ENCODE data around the gene PHACTR2. TPM values are rescaled to one million over a fixed set of nuclear protein-coding genes. Genes with fewer than 3 reads are reported as not detected.
"Not testable (repeated sequence)": the region's sequence is repeated elsewhere in the genome, so short reads cannot be mapped to it uniquely, and the experiment has no call there.

Gene PHACTR2
- total RNA-seq, 2 donors from 2014 or later, result 68.5 to 87.7 TPM

- no peak overlapping the region for H3K4me3 ChIP-seq
- no peaks in the 10 kb centered on the region for H3K9me3 ChIP-seq
- no peak for ATAC-seq (ENCODE audit: insufficient number of reproducible peaks, low FRiP score, low read depth)
- DNase-seq (ENCODE audit: low spot score), result no peak
- no peaks in the 10 kb centered on the region for H3K27me3 ChIP-seq (replicated peaks; ENCODE audit: insufficient read depth)
- peaks cover 4 to 10% of the 10 kb centered on the region in 2 donors for H3K4me1 ChIP-seq (ENCODE audit: control insufficient read depth in 1 of 2, low read depth in 2 of 2)
- no peaks in the 10 kb centered on the region for H3K36me3 ChIP-seq
- H3K27ac ChIP-seq, result no peak overlapping the region
- TF ChIP-seq CTCF (IDR thresholded peaks at IDR 0.05), result no peak
These were observed 24.9 kb upstream of the PHACTR2 start for GRCh38 chr6:143652841-143653331.

GRCh38 chr6:143655541-143655940 is 22.2 kb upstream of the PHACTR2 start:
- DNase-seq (ENCODE audit: low spot score) (no peak), ATAC-seq (ENCODE audit: insufficient number of reproducible peaks, low FRiP score, low read depth) (no peak)
- Histone ChIP-seq H3K36me3 (no peaks in the 10 kb centered on the region), H3K4me1 (ENCODE audit: control insufficient read depth in 1 of 2, low read depth in 2 of 2) (peaks cover 4 to 10% of the 10 kb centered on the region in 2 donors), H3K9me3 (no peaks in the 10 kb centered on the region), H3K4me3 (no peak overlapping the region), H3K27me3 (replicated peaks; ENCODE audit: insufficient read depth) (no peaks in the 10 kb centered on the region), H3K27ac (no peak overlapping the region)
- no peak for TF ChIP-seq CTCF (IDR thresholded peaks at IDR 0.05)

GRCh38 chr6:143656026-143656425 is 21.7 kb upstream of the PHACTR2 start:
- Histone ChIP-seq H3K36me3 (no peaks in the 10 kb centered on the region), H3K9me3 (no peaks in the 10 kb centered on the region), H3K27ac (no peak overlapping the region), H3K27me3 (replicated peaks; ENCODE audit: insufficient read depth) (no peaks in the 10 kb centered on the region), H3K4me1 (ENCODE audit: control insufficient read depth in 1 of 2, low read depth in 2 of 2) (peaks cover 4 to 10% of the 10 kb centered on the region in 2 donors), H3K4me3 (no peak overlapping the region)
- no peak for TF ChIP-seq CTCF (IDR thresholded peaks at IDR 0.05)
- ATAC-seq (ENCODE audit: insufficient number of reproducible peaks, low FRiP score, low read depth) (no peak), DNase-seq (ENCODE audit: low spot score) (no peak)

- ATAC-seq (ENCODE audit: insufficient number of reproducible peaks, low FRiP score, low read depth) (no peak), DNase-seq (ENCODE audit: low spot score) (no peak)
- H3K4me1 ChIP-seq (ENCODE audit: control insufficient read depth in 1 of 2, low read depth in 2 of 2), result peaks cover 1 to 6% of the 10 kb centered on the region in 2 donors
- no peak for TF ChIP-seq CTCF (IDR thresholded peaks at IDR 0.05)
- H3K27ac ChIP-seq, result no peak overlapping the region
- no peaks in the 10 kb centered on the region for H3K36me3 ChIP-seq
- no peak overlapping the region for H3K4me3 ChIP-seq
- H3K27me3 ChIP-seq (replicated peaks; ENCODE audit: insufficient read depth), result no peaks in the 10 kb centered on the region
- no peaks in the 10 kb centered on the region for H3K9me3 ChIP-seq
These were observed 20.0 kb upstream of the PHACTR2 start for GRCh38 chr6:143657809-143658208.

GRCh38 chr6:143660170-143660569 is 17.6 kb upstream of the PHACTR2 start:
- not testable (repeated sequence) for H3K27me3 ChIP-seq (replicated peaks; ENCODE audit: insufficient read depth); ATAC-seq (ENCODE audit: insufficient number of reproducible peaks, low FRiP score, low read depth); H3K36me3 ChIP-seq; H3K9me3 ChIP-seq; H3K27ac ChIP-seq; DNase-seq (ENCODE audit: low spot score); H3K4me3 ChIP-seq; H3K4me1 ChIP-seq (ENCODE audit: control insufficient read depth in 1 of 2, low read depth in 2 of 2)

- DNase-seq (ENCODE audit: low spot score), result no peak
- no peak for TF ChIP-seq CTCF (IDR thresholded peaks at IDR 0.05)
- H3K4me1 ChIP-seq (ENCODE audit: control insufficient read depth in 1 of 2, low read depth in 2 of 2), result no peaks in the 10 kb centered on the region
These were observed 13.6 kb upstream of the PHACTR2 start for GRCh38 chr6:143664171-143664570.

GRCh38 chr6:143666007-143666406 is 11.8 kb upstream of the PHACTR2 start:
- DNase-seq (ENCODE audit: low spot score); H3K27ac ChIP-seq; H3K27me3 ChIP-seq (replicated peaks; ENCODE audit: insufficient read depth); H3K4me3 ChIP-seq; ATAC-seq (ENCODE audit: insufficient number of reproducible peaks, low FRiP score, low read depth); H3K36me3 ChIP-seq; H3K4me1 ChIP-seq (ENCODE audit: control insufficient read depth in 1 of 2, low read depth in 2 of 2): not testable (repeated sequence)
- peaks cover 11% of the 10 kb centered on the region for H3K9me3 ChIP-seq

More at GRCh38 chr6:143664171-143664570, 13.6 kb upstream of the PHACTR2 start:
- Histone ChIP-seq H3K36me3 (no peaks in the 10 kb centered on the region), H3K9me3 (peaks cover 11% of the 10 kb centered on the region), H3K4me3 (no peak overlapping the region), H3K27me3 (replicated peaks; ENCODE audit: insufficient read depth) (no peaks in the 10 kb centered on the region), H3K27ac (no peak overlapping the region)
- ATAC-seq (ENCODE audit: insufficient number of reproducible peaks, low FRiP score, low read depth), result no peak

GRCh38 chr6:143669483-143669882 is 8.3 kb upstream of the PHACTR2 start:
- ATAC-seq (ENCODE audit: insufficient number of reproducible peaks, low FRiP score, low read depth); H3K4me3 ChIP-seq; H3K36me3 ChIP-seq; DNase-seq (ENCODE audit: low spot score); H3K27me3 ChIP-seq (replicated peaks; ENCODE audit: insufficient read depth); H3K27ac ChIP-seq: not testable (repeated sequence)
- Histone ChIP-seq H3K9me3 (peaks cover 11% of the 10 kb centered on the region), H3K4me1 (ENCODE audit: control insufficient read depth in 1 of 2, low read depth in 2 of 2) (peaks cover 10 to 13% of the 10 kb centered on the region in 2 donors)

All from thoracic aorta (tissue), 2 donors.